Gastrocnemius medialis (tissue), 4 donors: ENCODE data around the gene FARS2.

ENCODE experiments used
- POLR2A ChIP-seq, 2 donors: fragments of 450-650 bp; IDR thresholded peaks; one replicate each; pipeline ENCODE4 v1.6.1; 2017; ENCODE audit warnings: antibody characterized with exemption in 2 of 2, mild to moderate bottlenecking in 2 of 2, moderate library complexity in 2 of 2
- TF ChIP-seq, protein P1 (sequence below), 5 experiments: fragments of 450-650 bp in 3 of 5; fragments of 200-600 bp in 2 of 5; sonication (generic) in 2 of 5; IDR thresholded peaks in 4 of 5; conservative IDR thresholded peaks in 1 of 5; 1 replicate in 4 of 5; 2 replicates in 1 of 5; pipeline ENCODE4 v1.5.1; 2016 to 2019; ENCODE audit warnings: antibody characterized with exemption in 5 of 5, mild to moderate bottlenecking in 3 of 5, moderate library complexity in 3 of 5

DNA sequence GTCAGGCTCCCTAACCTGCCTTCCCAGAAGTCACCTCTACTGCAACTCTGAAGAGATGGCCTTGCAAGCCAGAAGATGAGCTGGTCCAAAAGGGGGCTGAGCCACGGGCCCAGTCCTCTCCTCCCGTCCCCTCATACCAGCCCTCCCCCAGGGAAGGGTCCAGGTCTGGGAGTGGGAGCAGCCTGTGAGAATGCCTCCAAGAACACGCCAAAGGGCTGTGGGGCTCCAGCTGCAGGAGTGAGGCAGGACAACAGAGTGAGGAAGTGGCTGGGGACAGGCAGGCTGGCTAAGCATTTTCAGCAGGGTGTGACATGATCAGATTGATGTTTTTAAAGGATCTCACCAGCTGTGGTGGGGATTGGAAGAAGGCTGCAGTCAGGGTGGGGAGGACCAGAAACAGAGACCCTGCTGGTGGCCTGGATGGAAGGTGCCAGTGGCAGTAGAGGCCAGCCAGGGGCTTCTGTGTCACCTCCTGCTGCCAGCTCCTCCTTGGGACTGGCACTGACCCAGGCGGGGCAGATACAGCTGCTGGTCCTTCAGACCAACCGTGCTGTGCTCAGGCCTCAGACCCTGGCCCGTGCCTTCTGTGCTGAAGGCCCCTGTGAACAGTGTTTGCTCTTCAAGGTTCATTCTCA is 487.8 kb downstream of the FARS2 start:
- TF ChIP-seq, protein P1, sequence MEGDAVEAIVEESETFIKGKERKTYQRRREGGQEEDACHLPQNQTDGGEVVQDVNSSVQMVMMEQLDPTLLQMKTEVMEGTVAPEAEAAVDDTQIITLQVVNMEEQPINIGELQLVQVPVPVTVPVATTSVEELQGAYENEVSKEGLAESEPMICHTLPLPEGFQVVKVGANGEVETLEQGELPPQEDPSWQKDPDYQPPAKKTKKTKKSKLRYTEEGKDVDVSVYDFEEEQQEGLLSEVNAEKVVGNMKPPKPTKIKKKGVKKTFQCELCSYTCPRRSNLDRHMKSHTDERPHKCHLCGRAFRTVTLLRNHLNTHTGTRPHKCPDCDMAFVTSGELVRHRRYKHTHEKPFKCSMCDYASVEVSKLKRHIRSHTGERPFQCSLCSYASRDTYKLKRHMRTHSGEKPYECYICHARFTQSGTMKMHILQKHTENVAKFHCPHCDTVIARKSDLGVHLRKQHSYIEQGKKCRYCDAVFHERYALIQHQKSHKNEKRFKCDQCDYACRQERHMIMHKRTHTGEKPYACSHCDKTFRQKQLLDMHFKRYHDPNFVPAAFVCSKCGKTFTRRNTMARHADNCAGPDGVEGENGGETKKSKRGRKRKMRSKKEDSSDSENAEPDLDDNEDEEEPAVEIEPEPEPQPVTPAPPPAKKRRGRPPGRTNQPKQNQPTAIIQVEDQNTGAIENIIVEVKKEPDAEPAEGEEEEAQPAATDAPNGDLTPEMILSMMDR (IDR thresholded peaks at IDR 0.05 in 4 of 5, conservative IDR thresholded peaks at IDR 0.05 in 1 of 5): no peak
- no peak for TF ChIP-seq POLR2A (IDR thresholded peaks at IDR 0.05)
